Lower leg skin (tissue), 3 donors: ENCODE data around the gene CDK1.

Experiments
- CTCF ChIP-seq, 3 donors: fragments of 450-650 bp; IDR thresholded peaks; one replicate each; pipeline ENCODE4 v1.5.1; 2016; ENCODE audit warnings: antibody characterized with exemption in 3 of 3, mild to moderate bottlenecking in 3 of 3, moderate library complexity in 2 of 3
- POLR2A ChIP-seq, 2 donors: fragments of 450-650 bp; IDR thresholded peaks; one replicate each; pipeline ENCODE4 v1.6.1; 2016 to 2017; ENCODE audit warnings: antibody characterized with exemption in 2 of 2, mild to moderate bottlenecking in 1 of 2, moderate library complexity in 1 of 2

- TF ChIP-seq POLR2A (IDR thresholded peaks at IDR 0.05), result no peak
- no peak for TF ChIP-seq CTCF (IDR thresholded peaks at IDR 0.05)
These were observed 17.4 kb downstream of the CDK1 start for GRCh38 chr10:60795465-60796202.
